Measurements from ENCODE around the gene BATF3.
"Not testable (repeated sequence)": the region's sequence is repeated elsewhere in the genome, so short reads cannot be mapped to it uniquely, and the experiment has no call there.

The BATF3 gene

GRCh38 chr1:212664409-212665199 is 35.0 kb downstream of the BATF3 start:
- H3K4me1 ChIP-seq (ENCODE audit: control insufficient read depth, insufficient read depth, low read length), result peaks cover 12% of the 10 kb centered on the region
- H3K36me3 ChIP-seq (ENCODE audit: control insufficient read depth, insufficient read depth, low read length), result no peaks in the 10 kb centered on the region
- no peak overlapping the region for H3K9ac ChIP-seq (ENCODE audit: low read length)
- H3K27me3 ChIP-seq (ENCODE audit: control insufficient read depth, insufficient read depth, low read length), result no peaks in the 10 kb centered on the region
- no peak overlapping the region for H3K4me3 ChIP-seq (ENCODE audit: low read length)
- H3K27ac ChIP-seq (ENCODE audit: low read depth, low read length), result no peak overlapping the region

DNA sequence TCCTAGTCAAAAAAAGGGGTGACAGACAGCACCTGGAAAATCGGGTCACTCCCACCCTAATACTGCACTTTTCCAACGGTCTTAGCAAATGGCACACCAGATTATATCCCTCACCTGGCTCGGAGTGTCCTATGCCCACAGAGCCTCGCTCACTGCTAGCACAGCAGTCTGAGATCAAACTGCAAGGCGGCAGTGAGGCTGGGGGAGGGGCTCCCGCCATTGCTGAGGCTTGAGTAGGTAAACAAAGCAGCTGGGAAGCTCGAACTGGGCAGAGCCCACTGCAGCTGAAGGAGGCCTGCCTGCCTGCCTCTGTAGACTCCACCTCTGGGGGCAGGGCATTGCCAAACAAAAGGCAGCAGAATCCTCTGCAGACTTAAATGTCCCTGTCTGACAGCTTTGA is 41.4 kb downstream of the BATF3 start:
- not testable (repeated sequence) for H3K4me1 ChIP-seq (ENCODE audit: control insufficient read depth, insufficient read depth, low read length); H3K9ac ChIP-seq (ENCODE audit: low read length); H3K4me3 ChIP-seq (ENCODE audit: low read length); H3K27ac ChIP-seq (ENCODE audit: low read depth, low read length); H3K27me3 ChIP-seq (ENCODE audit: control insufficient read depth, insufficient read depth, low read length); H3K36me3 ChIP-seq (ENCODE audit: control insufficient read depth, insufficient read depth, low read length)

GRCh38 chr1:212656730-212657129 is 42.9 kb downstream of the BATF3 start:
- H3K36me3 ChIP-seq (ENCODE audit: control insufficient read depth, insufficient read depth, low read length), result no peaks in the 10 kb centered on the region
- no peak overlapping the region for H3K4me3 ChIP-seq (ENCODE audit: low read length)
- H3K27ac ChIP-seq (ENCODE audit: low read depth, low read length), result no peak overlapping the region
- no peaks in the 10 kb centered on the region for H3K4me1 ChIP-seq (ENCODE audit: control insufficient read depth, insufficient read depth, low read length)
- no peak overlapping the region for H3K9ac ChIP-seq (ENCODE audit: low read length)
- no peaks in the 10 kb centered on the region for H3K27me3 ChIP-seq (ENCODE audit: control insufficient read depth, insufficient read depth, low read length)

GRCh38 chr1:212655668-212656440 is 43.8 kb downstream of the BATF3 start:
- H3K4me1 ChIP-seq (ENCODE audit: control insufficient read depth, insufficient read depth, low read length), result no peaks in the 10 kb centered on the region
- no peak overlapping the region for H3K27ac ChIP-seq (ENCODE audit: low read depth, low read length)
- H3K9ac ChIP-seq (ENCODE audit: low read length), result no peak overlapping the region
- no peaks in the 10 kb centered on the region for H3K36me3 ChIP-seq (ENCODE audit: control insufficient read depth, insufficient read depth, low read length)
- H3K4me3 ChIP-seq (ENCODE audit: low read length), result no peak overlapping the region
- H3K27me3 ChIP-seq (ENCODE audit: control insufficient read depth, insufficient read depth, low read length), result no peaks in the 10 kb centered on the region

GRCh38 chr1:212652609-212653008 is 47.0 kb downstream of the BATF3 start:
- H3K4me1 ChIP-seq (ENCODE audit: control insufficient read depth, insufficient read depth, low read length), result no peaks in the 10 kb centered on the region
- no peaks in the 10 kb centered on the region for H3K27me3 ChIP-seq (ENCODE audit: control insufficient read depth, insufficient read depth, low read length)
- H3K9ac ChIP-seq (ENCODE audit: low read length), result no peak overlapping the region
- no peak overlapping the region for H3K27ac ChIP-seq (ENCODE audit: low read depth, low read length)
- H3K36me3 ChIP-seq (ENCODE audit: control insufficient read depth, insufficient read depth, low read length), result no peaks in the 10 kb centered on the region
- H3K4me3 ChIP-seq (ENCODE audit: low read length), result no peak overlapping the region

GRCh38 chr1:212651977-212652376 is 47.7 kb downstream of the BATF3 start:
- no peaks in the 10 kb centered on the region for H3K36me3 ChIP-seq (ENCODE audit: control insufficient read depth, insufficient read depth, low read length)
- H3K4me1 ChIP-seq (ENCODE audit: control insufficient read depth, insufficient read depth, low read length), result no peaks in the 10 kb centered on the region
- no peaks in the 10 kb centered on the region for H3K27me3 ChIP-seq (ENCODE audit: control insufficient read depth, insufficient read depth, low read length)
- H3K27ac ChIP-seq (ENCODE audit: low read depth, low read length), result no peak overlapping the region
- H3K4me3 ChIP-seq (ENCODE audit: low read length), result no peak overlapping the region
- no peak overlapping the region for H3K9ac ChIP-seq (ENCODE audit: low read length)

GRCh38 chr1:212651521-212651920 is 48.1 kb downstream of the BATF3 start:
- no peak overlapping the region for H3K27ac ChIP-seq (ENCODE audit: low read depth, low read length)
- no peaks in the 10 kb centered on the region for H3K36me3 ChIP-seq (ENCODE audit: control insufficient read depth, insufficient read depth, low read length)
- H3K4me3 ChIP-seq (ENCODE audit: low read length), result no peak overlapping the region
- no peaks in the 10 kb centered on the region for H3K27me3 ChIP-seq (ENCODE audit: control insufficient read depth, insufficient read depth, low read length)
- H3K4me1 ChIP-seq (ENCODE audit: control insufficient read depth, insufficient read depth, low read length), result no peaks in the 10 kb centered on the region
- no peak overlapping the region for H3K9ac ChIP-seq (ENCODE audit: low read length)

DNA sequence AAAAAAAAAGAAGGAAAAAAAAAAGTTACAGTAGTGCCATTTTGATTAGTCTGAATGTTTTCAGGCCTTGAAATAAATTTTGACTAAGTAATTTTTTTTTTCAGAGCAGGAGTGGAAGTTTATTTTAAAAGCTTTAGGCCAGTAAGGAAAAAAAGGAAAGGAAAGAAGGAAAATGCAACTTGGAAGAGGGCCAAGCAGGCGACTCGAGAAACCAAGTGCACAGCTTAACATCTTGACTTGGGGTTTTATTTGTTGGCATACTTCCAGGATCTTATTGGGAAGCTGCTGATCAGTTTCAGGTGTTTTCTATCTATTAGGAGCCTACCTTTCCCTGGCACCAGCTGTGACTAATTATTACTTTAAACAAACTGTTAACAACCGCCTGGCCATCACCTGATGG is 49.4 kb downstream of the BATF3 start:
- Histone ChIP-seq H3K4me3 (ENCODE audit: low read length) (no peak overlapping the region), H3K27ac (ENCODE audit: low read depth, low read length) (no peak overlapping the region), H3K4me1 (ENCODE audit: control insufficient read depth, insufficient read depth, low read length) (no peaks in the 10 kb centered on the region), H3K9ac (ENCODE audit: low read length) (no peak overlapping the region), H3K36me3 (ENCODE audit: control insufficient read depth, insufficient read depth, low read length) (no peaks in the 10 kb centered on the region), H3K27me3 (ENCODE audit: control insufficient read depth, insufficient read depth, low read length) (no peaks in the 10 kb centered on the region)

GRCh38 chr1:212649020-212649419 is 50.6 kb downstream of the BATF3 start:
- Histone ChIP-seq H3K36me3 (ENCODE audit: control insufficient read depth, insufficient read depth, low read length) (no peaks in the 10 kb centered on the region), H3K4me3 (ENCODE audit: low read length) (no peak overlapping the region), H3K9ac (ENCODE audit: low read length) (no peak overlapping the region), H3K4me1 (ENCODE audit: control insufficient read depth, insufficient read depth, low read length) (no peaks in the 10 kb centered on the region), H3K27ac (ENCODE audit: low read depth, low read length) (no peak overlapping the region), H3K27me3 (ENCODE audit: control insufficient read depth, insufficient read depth, low read length) (no peaks in the 10 kb centered on the region)

DNA sequence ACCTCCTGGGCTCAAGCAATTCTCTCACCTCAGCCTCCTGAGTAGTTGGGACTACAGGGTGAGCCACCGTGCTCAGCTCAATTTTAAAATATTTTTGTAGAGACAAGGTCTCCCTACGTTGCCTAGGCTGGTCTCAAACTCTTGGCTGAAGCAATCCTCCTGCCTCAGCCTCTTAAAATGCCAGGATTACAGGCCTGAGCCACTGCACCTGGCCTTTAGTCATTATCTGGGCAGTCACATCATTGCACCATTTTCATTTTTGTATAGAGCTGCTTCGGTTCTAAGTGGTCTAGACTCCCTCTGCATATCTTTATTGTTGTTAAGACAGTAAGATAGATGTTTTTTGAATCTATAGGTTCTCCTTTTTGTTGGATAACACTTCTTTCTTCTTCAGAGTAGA is 51.2 kb downstream of the BATF3 start:
- Histone ChIP-seq H3K9ac (ENCODE audit: low read length) (no peak overlapping the region), H3K27ac (ENCODE audit: low read depth, low read length) (no peak overlapping the region), H3K27me3 (ENCODE audit: control insufficient read depth, insufficient read depth, low read length) (no peaks in the 10 kb centered on the region), H3K4me3 (ENCODE audit: low read length) (no peak overlapping the region), H3K4me1 (ENCODE audit: control insufficient read depth, insufficient read depth, low read length) (no peaks in the 10 kb centered on the region), H3K36me3 (ENCODE audit: control insufficient read depth, insufficient read depth, low read length) (no peaks in the 10 kb centered on the region)

DNA sequence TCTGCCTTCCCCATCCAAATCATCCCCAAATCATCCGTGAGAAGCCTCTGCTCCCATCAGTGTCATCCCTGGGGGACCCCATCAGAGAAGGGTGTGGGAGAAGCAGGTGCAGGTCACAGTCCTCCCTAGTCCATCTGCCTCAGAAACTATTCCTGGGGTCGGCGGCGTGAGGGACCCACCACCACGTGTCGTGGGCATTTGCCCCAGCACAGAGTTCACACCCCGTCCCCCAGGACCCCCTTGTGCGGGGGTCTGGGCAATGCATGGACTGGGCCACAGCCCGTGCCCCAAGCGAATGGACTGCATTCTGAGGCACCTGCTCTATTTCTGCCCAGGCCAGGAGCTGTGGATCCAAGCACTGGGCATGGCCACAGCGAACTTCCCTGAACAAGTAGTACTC is 52.6 kb downstream of the BATF3 start:
- no peak overlapping the region for H3K27ac ChIP-seq (ENCODE audit: low read depth, low read length)
- H3K4me3 ChIP-seq (ENCODE audit: low read length), result no peak overlapping the region
- no peaks in the 10 kb centered on the region for H3K4me1 ChIP-seq (ENCODE audit: control insufficient read depth, insufficient read depth, low read length)
- H3K36me3 ChIP-seq (ENCODE audit: control insufficient read depth, insufficient read depth, low read length), result no peaks in the 10 kb centered on the region
- no peak overlapping the region for H3K9ac ChIP-seq (ENCODE audit: low read length)
- no peaks in the 10 kb centered on the region for H3K27me3 ChIP-seq (ENCODE audit: control insufficient read depth, insufficient read depth, low read length)

- no peak overlapping the region for H3K9ac ChIP-seq (ENCODE audit: low read length)
- H3K36me3 ChIP-seq (ENCODE audit: control insufficient read depth, insufficient read depth, low read length), result no peaks in the 10 kb centered on the region
- H3K27ac ChIP-seq (ENCODE audit: low read depth, low read length), result no peak overlapping the region
- no peak overlapping the region for H3K4me3 ChIP-seq (ENCODE audit: low read length)
- no peaks in the 10 kb centered on the region for H3K4me1 ChIP-seq (ENCODE audit: control insufficient read depth, insufficient read depth, low read length)
- H3K27me3 ChIP-seq (ENCODE audit: control insufficient read depth, insufficient read depth, low read length), result no peaks in the 10 kb centered on the region
Observed at GRCh38 chr1:212646588-212646987, 53.1 kb downstream of the BATF3 start.
